GM13976 (cell line): ENCODE measurements around the gene NRROS.

ENCODE experiments used
- DNase-seq: peaks from one replicate; pipeline ENCODE4 v3.0.0; 2012; ENCODE audit warnings: low spot score
- CTCF ChIP-seq: IDR thresholded peaks from 2 replicates; pipeline ENCODE4 v1.5.1; 2012; ENCODE audit warnings: borderline replicate concordance, mild to moderate bottlenecking; ENCODE audit not compliant: insufficient read depth; ENCODE audit errors: extremely low read depth, missing control alignments, control extremely low read depth
- in situ Hi-C: fragments of 300-500 bp; cut with MboI; formaldehyde crosslinking; loops from one replicate; pipeline ENCODE4 v1.12.0; 2022; ENCODE audit warnings: low sequenced_read_pairs, mixed read lengths, inconsistent platforms; ENCODE audit not compliant: unreplicated experiment

Gene NRROS

GRCh38 chr3:196694202-196694638 lies 54.7 kb downstream of the NRROS start:
- no peak for TF ChIP-seq CTCF
- peak; percentile 61 for DNase-seq
- in situ Hi-C loops, result no loop called here

GRCh38 chr3:196694941-196695848 lies 55.7 kb downstream of the NRROS start:
- TF ChIP-seq CTCF, result no peak
- in situ Hi-C loops, result no loop called here
- no peak for DNase-seq

- in situ Hi-C loops, result no loop called here
- no peak for DNase-seq
- TF ChIP-seq CTCF, result no peak
Observed at GRCh38 chr3:196695849-196696226, 56.3 kb downstream of the NRROS start.

- in situ Hi-C loops, result no loop called here
- no peak for TF ChIP-seq CTCF
- no peak for DNase-seq
Observed at GRCh38 chr3:196697270-196697669, 57.8 kb downstream of the NRROS start.

- in situ Hi-C loops, result no loop called here
- DNase-seq, result no peak
Observed at GRCh38 chr3:196699749-196700148, 60.3 kb downstream of the NRROS start.

GRCh38 chr3:196700801-196701200 lies 61.3 kb downstream of the NRROS start:
- in situ Hi-C loops, result no loop called here
- no peak for DNase-seq

More at GRCh38 chr3:196699749-196700148, 60.3 kb downstream of the NRROS start:
- no peak for TF ChIP-seq CTCF

More at GRCh38 chr3:196700801-196701200, 61.3 kb downstream of the NRROS start:
- TF ChIP-seq CTCF, result no peak
